ENCODE measurements around the gene DCTN4.

Gene DCTN4

DNA sequence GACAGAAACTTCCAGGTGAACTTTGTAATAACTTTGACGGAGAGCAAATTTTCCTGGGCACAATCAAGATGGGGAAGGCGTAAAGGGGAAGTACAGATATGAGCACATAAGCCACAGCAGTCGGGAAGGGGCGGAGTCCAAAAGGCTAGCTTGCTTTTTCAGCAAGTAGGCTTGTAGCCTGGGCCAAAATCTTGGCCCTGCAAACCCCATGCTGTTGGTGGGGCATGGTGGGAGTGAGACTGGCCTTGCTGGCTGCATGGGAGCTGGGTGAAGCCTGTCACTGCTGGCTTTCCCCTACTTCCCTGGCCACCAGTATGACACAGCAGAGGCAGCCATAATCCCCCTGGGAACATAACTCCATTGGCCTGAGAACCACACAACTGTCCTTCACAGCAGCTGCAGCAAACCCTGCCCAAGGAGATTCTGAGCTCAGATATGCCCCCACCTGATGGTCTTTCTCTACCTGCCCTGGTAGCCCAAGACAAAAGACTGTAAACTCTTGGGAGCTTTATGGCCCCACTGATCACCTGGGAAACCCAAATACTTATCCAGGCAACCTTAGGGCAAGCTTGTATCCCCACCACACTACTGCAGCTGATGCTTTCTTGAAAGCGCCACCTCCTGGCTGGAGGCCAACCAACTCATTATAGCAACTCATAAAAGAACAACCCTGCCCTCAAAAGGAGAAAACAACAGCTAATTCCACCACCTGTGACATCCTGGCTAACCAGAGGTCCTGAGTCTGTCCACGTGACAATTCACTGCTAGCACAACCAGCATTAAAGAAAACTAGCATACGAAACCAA is 24.0 kb downstream of the DCTN4 start:
- peak; percentile 22 for DNase-seq

DNA sequence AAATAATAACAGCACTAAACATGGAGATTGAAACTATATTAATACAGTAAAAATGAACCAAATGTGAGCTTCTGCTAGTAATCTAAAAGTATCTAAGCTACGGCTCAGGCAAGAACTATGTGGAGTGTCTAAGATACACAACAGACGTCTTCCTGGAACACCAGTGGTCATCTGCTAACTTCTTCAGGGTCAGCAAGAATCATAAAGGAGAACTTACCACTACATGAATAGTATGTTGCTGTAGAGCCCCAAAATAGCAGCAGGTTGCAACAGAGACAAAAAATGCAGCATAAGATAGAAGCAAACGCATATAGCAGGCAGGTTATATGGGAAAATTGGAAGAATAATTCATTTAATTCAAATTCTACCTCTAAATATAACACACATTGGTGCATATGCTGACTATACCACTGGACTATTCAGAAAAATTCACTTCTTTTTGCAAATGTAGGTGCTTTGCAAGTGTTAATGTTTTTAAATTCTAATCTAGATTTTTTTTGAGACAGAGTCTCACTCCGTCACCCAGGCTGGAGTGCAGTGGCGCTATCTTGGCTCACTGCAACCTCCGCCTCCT is 27.1 kb downstream of the DCTN4 start:
- no peak for DNase-seq

DNA sequence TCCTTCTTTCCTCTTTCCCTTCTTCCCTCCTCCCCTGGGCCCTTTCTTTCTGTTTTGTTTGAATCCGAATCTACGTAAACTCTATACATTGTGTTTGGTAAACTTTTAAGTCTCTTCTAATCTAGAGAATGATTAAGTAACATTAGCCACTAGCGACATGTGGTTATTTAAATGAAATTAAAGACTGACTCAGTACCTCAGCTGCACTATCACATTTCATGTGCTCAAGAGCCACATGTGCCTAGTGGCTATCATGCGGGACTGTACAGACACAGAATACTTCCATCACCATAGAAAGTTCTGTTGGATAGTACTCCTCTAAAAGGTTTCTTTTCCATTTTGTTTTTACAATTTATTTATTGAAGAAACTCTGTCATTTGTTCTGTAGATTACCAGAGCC is 29.0 kb downstream of the DCTN4 start:
- DNase-seq = no peak

DNA sequence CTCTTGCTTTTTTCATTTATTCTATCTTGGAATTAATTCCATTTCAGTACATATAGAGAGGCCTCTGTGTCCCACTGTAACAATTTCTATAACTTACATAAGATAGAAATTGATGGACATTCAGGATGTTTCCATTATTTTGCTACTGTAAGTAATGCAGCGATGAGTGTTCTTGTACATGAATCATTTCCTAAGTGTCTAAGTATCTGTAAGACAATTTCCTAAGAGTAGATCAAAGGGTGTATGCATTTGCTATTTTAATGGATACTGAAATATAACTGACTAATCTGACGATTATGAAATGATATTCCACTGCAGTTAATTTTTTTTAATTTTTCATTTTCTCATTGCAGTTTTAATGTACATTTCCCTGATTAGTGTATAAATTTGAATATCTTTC is 35.0 kb downstream of the DCTN4 start:
- no peak for DNase-seq

DNA sequence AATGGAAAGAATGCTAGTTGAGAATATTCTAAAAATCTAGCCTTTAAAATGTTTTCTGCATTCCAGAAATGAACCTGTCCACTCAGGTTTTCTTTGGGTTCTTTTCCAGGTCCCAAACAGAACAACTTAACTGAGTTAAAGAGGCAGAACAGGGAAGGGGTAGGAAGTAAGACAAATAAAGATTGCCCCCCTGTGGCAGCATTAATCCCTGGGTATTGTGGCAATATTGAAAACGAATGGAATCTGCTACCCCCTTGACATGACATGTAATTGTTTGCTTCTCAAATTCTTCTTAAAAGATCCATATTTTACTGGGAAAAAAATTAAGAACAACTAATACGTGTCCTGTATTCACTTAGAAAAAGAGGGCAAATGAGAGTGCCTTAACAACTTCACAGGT is 48.7 kb downstream of the DCTN4 start:
- peak; percentile 10 for DNase-seq

DNA sequence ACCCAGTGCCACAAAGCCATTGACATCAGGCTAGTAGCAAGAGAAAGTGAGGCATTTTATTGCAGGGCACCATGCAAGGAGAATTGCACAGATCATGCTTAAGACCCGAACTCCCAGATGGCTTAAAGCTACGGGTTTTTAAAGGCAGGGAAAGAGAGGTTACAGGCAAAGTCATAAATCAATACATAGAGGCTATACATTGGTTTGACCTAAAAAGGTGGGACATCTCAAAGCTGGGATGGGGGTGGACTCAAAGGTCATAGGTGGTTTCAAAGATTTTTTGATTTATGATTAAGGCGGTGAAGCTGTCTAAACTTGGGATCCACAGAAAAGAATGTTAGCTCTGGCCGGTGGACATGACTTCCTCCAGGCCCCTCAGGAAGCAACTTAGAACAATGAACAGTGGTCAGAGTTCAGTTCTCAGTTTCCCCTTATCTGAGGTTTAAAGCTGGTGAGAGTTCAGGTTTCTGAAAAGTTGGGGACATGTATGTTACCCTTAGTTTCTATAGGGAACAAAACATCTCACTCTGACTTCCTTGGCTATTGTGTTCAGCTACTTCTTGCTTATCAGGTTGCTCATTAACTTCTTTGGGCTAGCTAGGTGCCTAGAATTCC is 51.9 kb downstream of the DCTN4 start:
- DNase-seq = no peak

DNA sequence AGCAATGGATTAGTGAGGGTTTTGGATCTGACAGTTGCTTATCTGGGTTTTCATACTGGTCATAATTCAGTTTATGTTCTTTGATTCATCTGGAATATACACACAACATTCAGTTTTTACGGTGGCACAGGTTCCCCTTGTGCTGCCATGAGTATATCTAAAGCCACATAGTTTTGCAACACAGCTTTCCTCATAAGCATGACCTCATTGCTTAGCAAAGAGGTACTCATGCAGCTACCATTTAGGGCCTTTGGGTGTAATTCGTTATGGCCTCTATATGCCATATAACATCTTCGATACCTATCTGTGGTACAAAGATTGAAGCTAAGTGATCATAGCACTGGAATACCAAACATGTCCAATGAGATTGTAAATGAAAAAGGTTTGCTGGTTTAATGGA is 55.1 kb downstream of the DCTN4 start:
- DNase-seq = no peak

DNA sequence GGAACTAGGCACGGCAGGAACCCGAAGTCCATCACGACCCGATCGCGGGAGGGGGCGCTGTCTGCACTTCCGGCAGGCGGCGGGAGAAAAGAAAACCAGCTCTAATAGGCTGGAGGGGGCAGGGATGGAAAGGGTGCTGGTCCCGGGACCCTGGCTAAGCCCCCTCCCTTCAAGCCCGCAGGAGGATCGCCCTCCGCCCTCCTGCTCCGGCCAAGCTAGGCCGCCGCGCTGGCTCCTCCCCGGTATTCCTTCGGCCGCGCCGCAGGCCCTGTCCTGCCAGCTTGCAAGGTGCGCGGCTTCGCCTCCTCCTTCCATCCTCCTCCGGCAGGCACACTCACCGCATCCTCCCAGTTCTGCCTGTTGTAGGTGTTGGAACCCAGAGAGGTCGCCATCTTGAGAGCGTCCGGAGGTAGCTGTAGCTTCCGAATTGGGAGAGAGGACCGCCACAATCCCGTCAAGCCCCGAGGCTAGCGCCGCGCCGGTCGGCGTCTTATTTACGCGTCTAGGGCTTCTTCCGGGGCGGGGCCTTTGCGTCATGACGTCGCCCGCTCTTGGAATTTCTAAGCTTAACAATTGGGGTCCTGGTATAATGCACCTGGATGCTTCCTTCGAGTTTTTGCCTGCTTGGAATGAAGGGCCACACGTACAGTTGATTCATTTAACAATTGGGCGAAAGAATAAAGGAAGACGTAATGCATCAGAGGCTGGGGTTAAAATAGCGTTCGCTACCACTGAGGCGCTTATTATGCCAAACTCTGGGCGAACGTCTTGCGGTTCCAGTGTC is 58.0 kb downstream of the DCTN4 start, which contains the start of gene RBM22:
RBM22 (minus strand) TSS at position 469 of the 784 bp plus-strand sequence; CDS start at position 392, 77 bp downstream.
- peak; percentile 97 for DNase-seq

DNA sequence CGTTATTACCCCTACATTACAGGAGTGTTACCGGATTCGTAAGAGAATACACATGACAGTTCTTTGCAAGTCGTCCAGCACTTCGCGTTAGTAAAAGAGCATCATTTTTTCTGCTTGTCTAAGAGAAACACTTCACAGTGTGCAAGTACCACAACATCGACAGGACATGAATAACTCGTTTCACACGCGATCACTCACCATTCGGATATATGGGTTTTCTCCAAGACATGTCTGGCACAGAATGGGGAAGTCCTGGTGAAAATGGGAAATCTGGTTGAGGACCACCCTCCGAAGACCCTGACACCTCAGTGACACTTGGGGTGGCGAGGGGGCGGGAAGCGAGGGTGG is 58.6 kb downstream of the DCTN4 start:
- no peak for DNase-seq

DNA sequence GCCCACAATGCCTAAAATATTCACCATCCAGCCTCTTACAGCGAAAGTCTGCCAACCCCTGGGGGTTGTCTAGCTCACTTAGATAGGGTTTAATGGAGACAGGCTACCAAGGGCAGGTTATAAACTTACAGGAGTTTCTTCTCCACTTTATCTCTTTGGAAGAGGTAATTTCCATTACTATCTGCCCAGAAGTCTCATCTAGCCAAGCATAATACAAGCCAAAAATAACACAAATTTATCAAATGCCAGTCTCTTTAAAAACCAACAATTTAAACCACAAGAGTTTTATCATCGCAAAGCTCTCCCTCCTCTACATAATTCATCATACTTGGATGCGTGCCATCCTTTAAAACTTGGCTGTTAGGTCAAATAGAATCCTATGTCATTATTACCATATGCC is 64.2 kb downstream of the DCTN4 start:
- no peak for DNase-seq

DNA sequence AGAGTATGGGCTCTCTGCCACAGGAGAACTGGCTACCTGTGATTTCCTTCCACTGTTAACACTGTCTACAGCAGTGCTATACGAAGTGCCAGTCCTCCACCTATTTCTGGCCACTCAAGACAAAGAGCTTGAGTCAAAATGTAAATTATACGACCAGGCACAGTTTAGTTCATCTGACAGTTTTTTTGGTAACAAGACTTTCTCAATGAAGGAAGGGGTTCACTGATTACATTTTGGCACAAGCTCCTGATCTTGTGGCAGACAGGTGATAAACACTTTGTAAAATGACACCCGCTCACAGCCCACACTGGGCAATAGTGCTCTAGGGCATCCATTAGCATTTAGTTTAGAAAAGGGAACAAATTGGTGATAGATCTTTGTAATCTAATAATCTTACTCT is 66.5 kb downstream of the DCTN4 start:
- no peak for DNase-seq

DNA sequence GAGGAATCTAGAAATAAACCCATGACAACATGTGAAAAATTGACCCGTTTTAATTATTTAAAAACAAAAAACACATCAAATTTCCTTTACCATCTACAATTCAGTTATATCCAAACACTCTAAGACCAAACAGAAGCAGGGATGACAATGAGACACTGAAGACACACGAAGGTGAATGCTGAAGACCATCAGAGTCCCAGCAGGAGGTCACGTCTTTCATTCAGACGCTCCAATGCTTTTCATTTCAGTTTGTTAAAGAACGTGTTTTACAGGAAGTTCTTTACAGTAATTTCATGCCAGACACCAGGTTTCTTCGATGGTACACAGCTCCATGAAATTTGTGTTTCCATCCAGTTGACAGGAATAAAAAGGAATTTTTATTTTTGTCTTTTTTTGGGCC is 68.1 kb downstream of the DCTN4 start:
- DNase-seq = no peak

DNA sequence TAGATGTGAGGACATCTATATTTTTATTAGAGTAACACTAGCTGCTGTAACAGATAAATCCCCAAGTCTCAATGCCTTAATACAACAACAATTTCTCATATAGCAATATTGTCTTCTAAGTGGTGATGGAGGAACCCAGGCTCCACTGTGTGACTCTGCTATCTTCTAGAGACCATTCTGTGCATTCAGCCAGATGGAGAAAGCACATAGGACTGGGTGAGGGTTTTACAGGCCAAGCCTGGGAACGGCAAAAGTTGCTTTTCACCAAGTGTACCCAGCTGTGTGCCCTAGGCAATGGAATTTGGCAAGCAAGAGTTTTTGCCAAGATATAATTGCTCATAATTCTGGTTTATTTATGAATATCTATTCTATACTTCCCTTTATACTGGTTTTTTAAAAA is 69.7 kb downstream of the DCTN4 start:
- no peak for DNase-seq

DNA sequence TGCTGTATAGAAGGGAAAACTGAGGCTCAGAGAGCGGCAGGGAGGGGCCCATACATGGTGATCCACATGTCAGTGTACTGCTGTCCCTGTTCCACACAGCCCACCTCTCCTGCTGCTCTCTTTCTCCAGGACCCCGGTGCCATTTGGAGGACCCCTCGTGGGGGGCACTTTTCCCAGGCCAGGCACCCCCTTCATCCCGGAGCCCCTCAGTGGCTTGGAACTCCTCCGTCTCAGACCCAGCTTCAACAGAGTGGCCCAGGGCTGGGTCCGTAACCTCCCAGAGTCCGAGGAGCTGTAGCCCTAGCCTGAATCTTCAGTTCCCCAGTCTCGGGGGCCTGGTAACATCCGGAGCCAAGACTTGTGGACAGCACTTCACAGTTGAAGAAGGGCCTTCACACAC is 82.2 kb downstream of the DCTN4 start:
- no peak for DNase-seq

DNA sequence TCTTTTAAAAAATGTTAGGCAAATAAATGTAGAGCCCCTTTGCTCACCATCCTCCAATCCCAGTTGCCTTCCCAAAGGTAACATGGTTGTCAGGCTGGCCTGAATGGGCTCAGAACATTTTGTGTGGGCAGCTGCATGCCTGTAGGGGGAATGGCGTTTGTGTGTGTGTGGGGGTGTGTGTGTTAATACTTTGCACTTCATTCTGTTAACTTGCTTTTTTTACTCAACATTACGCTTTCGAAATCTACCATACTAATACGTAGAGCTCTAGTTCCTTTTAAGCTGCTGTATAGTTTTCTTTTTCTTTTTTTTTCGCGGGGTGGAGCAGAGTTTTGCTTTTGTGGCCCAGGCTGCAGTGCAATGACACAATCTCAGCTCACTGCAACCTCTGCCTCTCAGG is 83.7 kb downstream of the DCTN4 start:
- DNase-seq = no peak

DNA sequence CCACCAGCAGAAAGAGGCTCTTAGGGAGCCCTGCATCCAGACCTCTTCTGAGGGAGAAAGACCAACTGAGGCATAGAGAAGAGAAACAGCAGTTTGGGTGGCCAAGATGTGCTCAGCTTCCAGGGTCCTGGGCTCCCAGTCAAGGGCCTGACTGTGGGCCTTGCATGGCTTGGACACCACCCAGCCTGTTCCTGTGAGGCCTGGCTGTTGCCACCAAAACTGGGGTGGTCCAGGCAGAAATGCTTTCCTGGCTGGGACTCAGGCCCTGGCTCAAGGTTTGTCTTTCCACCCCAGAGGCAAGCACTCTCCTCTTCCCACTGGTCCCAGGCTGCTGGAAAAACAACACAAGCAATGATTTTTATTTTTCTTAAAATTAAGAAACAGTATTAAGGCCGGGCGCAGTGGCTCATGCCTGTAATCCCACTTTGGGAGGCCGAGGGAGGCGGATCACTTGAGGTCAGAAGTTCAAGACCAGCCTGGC is 84.4 kb downstream of the DCTN4 start:
- DNase-seq = no peak

DNA sequence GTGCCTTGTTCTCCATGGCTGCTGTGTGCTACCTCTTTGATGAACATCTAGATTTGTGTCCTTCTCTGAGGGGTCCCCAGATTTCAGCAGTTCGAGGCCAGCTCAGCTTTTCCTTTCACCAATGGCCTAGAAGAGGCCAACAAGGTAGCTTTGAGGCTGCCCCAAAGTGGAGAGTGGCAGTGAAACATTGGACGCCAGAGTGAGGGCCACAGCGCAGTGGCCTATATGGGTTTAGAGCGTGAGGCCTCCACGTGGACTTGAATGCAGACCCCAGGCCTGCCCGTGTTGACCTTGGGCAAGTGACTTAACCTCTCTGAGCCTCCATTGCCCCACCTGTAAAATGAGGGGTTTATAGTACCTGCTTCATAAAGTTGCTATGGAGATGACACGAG is 85.9 kb downstream of the DCTN4 start:
- no peak for DNase-seq

DNA sequence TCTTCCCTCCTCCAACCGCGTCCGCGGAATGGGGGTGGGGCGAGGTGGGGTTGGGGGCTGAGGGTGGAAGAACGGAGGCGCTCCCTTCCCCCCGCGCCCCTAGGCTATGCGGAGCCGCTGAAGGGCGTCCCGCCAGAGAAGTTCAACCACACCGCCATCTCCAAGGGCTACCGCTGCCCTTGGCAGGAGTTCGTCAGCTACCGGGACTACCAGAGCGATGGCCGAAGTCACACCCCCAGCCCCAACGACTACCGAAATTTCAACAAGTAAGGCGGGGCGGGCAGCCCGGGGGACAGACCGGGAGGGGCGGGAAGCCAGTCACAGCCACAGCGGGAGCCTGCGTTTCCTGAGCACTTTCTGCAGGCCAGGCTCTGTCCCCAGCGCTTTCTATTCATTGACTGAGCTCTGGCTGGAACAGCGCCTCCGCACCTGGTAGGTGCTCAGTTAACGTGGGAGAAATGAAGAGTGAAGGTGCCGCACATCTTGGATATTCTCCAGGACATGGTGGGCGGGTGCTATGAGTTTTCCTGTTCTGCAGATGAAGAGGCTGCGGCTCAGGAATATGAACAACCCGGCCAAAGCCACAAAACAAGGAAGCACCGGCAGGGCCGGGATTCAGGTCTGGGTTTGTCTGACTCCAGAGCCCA is 86.5 kb downstream of the DCTN4 start:
- peak; percentile 64 for DNase-seq

DNA sequence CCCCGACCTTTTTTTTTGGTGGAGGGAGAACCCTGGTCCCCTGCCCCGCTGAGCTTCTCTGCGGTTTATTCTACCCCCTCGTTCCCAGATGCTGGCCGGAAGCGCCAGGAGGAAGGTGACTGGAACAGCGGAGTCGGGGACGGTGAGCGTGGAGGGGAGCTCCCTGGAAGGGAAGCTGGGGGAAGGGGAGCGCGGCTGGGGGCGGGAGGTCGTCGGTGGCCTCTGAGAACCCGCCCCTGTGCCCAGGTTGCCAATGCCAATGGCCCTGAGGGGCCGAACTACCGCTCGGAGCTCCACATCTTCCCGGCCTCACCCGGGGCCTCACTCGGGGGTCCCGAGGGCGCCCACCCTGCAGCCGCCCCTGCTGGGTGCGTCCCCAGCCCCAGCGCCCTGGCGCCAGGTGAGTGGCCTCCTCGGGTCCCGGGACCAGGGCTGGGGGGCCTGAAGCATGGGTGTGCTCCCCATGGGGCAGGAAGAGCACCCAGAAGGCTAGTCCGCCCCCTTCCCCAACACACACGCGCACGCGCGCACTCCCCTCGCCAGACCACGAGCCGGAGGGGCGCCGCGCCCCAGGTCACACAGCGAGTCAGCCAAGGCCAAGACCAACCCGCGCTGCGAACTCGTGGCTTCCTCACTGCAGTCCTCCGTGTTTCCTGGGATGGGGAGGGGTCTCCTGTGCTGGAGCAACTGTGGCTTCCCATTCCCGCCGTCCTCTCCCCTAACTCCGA is 87.1 kb downstream of the DCTN4 start:
- peak; percentile 46 for DNase-seq

DNA sequence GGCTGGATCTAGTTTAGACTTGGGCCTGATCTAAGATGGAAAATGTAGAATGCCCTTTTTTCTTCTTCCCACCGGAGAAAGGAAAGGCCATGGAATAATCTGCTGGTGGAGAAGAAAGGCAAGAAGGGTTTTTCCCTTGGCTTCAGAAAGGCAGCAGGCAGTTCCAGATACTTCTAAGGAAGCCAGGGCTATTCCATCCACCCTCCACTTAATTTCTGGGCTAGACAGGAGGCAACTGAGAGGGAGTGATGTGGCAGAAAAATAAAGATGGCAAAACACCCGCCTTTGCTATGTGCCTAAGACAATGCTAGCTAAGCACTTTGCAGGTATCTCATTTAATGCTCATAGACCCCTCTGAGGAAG is 87.9 kb downstream of the DCTN4 start:
- DNase-seq = no peak

DNA sequence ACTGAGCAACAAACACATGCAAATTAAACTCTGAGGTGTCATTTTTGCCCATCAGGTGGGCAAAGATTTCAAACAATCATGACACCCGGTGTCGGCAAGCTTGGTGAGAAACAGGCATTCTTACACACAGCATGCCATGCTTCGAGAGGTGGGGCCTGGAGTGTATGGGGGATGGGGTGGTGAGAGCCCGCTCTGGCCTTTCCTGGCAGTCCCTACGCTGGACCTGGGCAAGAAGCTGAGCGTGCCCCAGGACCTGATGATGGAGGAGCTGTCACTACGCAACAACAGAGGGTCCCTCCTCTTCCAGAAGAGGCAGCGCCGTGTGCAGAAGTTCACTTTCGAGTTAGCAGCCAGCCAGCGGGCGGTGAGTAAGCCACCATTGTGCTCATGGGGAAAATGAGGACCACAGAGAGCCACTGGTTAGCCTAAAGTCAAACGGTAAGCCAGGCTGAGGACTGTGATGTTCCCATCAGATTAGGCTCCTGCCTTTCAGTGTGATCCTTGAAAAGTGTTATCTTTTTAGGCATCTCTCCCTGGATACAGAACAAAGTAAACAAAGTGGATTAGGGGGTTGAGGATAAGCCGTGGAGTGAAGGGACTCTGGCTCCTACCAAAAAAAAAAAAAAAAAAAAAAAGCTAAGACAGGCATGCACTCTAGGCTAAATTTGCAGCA is 88.4 kb downstream of the DCTN4 start:
- no peak for DNase-seq

DNA sequence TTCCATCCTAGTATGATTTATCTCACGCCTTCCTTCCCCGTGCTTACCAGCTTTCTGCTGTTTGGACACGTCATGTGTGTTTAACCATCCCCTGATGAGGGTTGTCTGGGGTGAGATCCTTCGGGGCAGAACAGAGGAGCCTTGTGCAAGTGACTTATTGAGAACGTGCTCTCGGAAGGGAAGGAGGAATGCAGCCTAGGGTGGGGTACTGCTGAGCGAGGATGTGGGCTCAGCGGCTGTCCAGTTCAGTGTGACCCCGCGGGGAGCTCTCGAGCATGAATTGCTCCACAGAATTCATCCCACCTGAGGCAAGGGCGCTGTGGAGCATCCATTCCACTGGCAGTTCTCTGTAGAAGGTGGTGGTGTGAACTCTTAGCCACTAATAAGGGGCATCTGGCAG is 93.8 kb downstream of the DCTN4 start:
- peak; percentile 63 for DNase-seq

Measured in NCI-H69 (cell line).